Effector memory CD4-positive, alpha-beta T cell (primary cell): Measurements from ENCODE around the gene CDH23.

Source experiments
- DNase-seq, 3 donors: peaks; one replicate each; pipeline ENCODE4 v3.0.0-alpha.2; 2020
- H3K27ac ChIP-seq: 2 replicates; pipeline ENCODE4 v1.7.0; 2013; ENCODE audit warnings: mild to moderate bottlenecking, low read length, moderate library complexity; ENCODE audit not compliant: insufficient read depth, poor library complexity, severe bottlenecking
- H3K27me3 ChIP-seq: replicated peaks from 2 replicates; pipeline ENCODE4 v1.7.0; 2013; ENCODE audit warnings: mild to moderate bottlenecking, low read length; ENCODE audit not compliant: insufficient read depth, control insufficient read depth, poor library complexity, severe bottlenecking
- H3K36me3 ChIP-seq: 2 replicates; pipeline ENCODE4 v1.7.0; 2013; ENCODE audit warnings: mild to moderate bottlenecking, low read length, moderate library complexity; ENCODE audit not compliant: control insufficient read depth, insufficient read depth
- H3K4me1 ChIP-seq: 2 replicates; pipeline ENCODE4 v1.7.0; 2013; ENCODE audit warnings: low read length, mild to moderate bottlenecking; ENCODE audit not compliant: control insufficient read depth, insufficient read depth, poor library complexity, severe bottlenecking
- H3K4me3 ChIP-seq: 2 replicates; pipeline ENCODE4 v1.7.0; 2013; ENCODE audit warnings: low read length, low read depth, mild to moderate bottlenecking; ENCODE audit not compliant: insufficient read depth, poor library complexity, severe bottlenecking
- H3K9me3 ChIP-seq: 2 replicates; pipeline ENCODE4 v1.7.0; 2013; ENCODE audit warnings: mild to moderate bottlenecking, low read length, moderate library complexity; ENCODE audit not compliant: control insufficient read depth

The CDH23 gene

DNA sequence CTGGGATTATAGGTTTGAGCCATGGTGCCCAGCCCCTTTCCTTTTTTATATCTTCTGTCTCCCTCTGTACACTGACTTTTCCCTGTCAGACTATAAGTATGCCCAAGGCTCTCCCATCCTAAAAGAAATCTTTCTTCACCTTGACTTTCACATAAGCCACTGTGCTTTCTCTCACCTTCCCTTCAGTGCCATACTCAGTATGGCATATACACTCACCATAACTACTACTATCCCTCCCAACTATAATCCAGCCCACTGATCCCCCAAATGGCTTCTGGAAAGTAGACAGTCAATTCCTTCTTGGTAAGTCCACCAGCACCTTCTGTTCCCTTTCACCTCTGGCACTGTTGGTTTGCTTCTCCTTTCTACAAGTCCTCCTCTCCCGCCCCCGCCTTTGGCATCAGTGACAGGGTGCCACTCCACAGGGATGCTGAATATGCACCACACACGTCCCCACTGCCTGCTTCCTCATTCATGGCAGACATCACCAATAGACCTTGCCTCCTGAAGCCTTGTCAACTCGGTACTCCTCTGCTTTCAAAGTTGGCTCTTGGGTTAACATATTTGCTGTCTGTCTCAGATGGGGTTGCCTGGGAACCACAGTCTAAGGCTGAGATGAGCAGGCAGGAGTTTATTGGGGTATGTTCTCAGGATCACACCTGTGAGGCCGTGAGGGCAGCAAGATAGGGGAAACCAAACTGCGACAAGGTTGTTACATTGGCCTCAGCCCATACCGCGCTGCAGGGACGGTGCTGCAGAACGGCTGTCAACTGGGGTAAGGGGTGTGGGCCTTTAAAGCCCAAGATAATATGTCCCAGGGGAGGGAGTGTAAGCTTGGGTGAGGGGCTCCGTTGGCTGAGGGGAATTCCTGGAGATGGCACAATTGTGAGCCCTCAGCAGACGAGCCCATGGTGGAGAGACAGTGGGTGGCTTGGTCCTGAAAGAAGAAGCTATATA is 461.5 kb downstream of the CDH23 start:
- Histone ChIP-seq H3K36me3 (no peaks in the 10 kb centered on the region), H3K4me1 (no peaks in the 10 kb centered on the region), H3K4me3 (no peak overlapping the region), H3K27ac (no peak overlapping the region), H3K9me3 (no peaks in the 10 kb centered on the region), H3K27me3 (no peaks in the 10 kb centered on the region)
- no peak for DNase-seq

DNA sequence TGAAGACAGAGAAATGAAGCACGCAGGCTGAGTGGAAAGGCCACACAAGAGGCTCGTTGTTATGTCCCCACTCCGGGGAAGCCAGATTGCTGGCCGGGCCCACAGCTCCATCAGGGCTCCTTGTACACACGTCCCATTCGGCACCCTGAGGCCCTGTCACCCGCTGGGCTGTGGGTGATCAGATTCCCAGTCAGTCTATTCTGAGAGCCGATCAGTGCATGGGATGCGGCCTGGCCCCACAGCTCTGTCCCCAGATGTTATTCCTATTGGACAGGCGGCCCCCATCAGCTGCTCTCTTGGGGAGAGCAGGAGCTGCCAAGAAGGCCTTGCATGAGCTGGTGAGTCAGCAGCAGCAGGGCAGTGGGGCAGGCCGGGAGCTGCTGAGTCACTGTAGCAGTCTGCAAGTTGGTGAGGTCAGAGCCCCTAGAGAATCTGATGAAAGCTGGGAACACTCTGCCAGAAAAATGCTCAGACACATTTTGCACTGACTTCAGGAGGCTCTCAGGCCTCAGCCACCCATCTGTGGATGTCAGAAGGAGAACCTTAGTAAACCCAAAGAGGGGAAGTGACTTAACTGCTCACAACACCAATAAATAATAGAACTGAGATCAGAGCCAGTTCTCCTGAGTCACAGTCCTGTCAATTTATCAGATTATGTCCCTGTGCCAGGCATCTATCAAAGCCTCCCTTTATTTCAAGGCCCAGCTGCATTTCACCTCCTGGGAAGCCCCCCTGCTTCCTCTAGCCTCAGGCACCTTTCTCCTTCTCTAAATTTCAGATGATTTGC is 463.7 kb downstream of the CDH23 start:
- H3K4me1 ChIP-seq: no peaks in the 10 kb centered on the region
- no peak for DNase-seq
- no peak overlapping the region for H3K4me3 ChIP-seq
- no peak overlapping the region for H3K27ac ChIP-seq
- H3K36me3 ChIP-seq: no peaks in the 10 kb centered on the region
- no peaks in the 10 kb centered on the region for H3K9me3 ChIP-seq
- no peaks in the 10 kb centered on the region for H3K27me3 ChIP-seq

DNA sequence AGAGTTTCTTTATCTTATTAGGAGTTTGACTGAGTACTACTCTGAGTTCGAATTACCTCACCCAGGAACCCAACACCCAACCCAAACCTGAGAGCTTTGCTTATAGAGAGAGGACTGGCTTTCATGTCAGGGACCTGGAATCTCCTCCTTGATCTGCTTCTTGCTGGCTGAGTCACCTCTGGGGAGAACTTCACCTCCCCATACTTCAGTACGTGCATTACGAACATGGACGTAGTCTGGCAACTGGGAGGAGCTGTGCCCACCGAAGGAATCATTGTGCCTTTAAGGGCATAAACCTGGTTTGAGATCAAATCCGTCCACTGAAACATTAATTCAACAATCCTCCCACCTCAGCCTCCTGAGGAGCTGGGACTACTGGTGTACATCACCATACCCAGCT is 466.5 kb downstream of the CDH23 start:
- H3K27ac ChIP-seq: no peak overlapping the region

DNA sequence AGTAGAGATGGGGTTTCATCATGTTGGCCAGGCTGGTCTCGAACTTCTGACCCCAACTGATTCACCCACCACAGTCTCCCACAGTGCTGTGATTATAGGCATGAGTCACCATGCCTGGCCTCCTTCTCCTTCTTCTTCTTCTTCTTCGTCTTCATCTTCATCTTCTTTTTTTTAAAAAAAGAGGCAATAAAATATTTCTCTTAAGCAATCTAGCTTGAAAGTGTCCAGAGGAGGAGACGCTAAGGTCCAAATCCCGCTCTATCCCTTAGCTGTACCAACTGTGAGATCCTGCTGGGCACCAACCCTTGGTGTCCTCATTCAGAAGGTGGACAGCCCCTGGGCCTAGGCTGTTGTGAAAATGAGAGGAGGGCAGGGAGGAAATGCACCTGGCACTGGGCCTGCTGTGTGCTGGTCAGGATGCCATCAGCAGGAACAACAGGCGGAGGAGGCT is 468.2 kb downstream of the CDH23 start:
- Histone ChIP-seq H3K4me3 (no peak overlapping the region), H3K4me1 (no peaks in the 10 kb centered on the region)
- DNase-seq: no peak

More for the DNA sequence above, 466.5 kb downstream of the CDH23 start:
- Histone ChIP-seq H3K27me3 (no peaks in the 10 kb centered on the region), H3K36me3 (no peaks in the 10 kb centered on the region), H3K4me1 (no peaks in the 10 kb centered on the region), H3K4me3 (no peak overlapping the region), H3K9me3 (no peaks in the 10 kb centered on the region)
- DNase-seq: no peak

More for the DNA sequence above, 468.2 kb downstream of the CDH23 start:
- H3K9me3 ChIP-seq: no peaks in the 10 kb centered on the region
- H3K27ac ChIP-seq: no peak overlapping the region
- H3K36me3 ChIP-seq: no peaks in the 10 kb centered on the region
- H3K27me3 ChIP-seq: no peaks in the 10 kb centered on the region
